PC-9 (cell line): Measurements from ENCODE around the gene TEPSIN. TPM values are rescaled to one million over a fixed set of nuclear protein-coding genes. Genes with fewer than 3 reads are reported as not detected.

Experiments
- BruUV-seq: library from RNA; stranded (reverse); fragments of 400-500 nt; replicated peaks from 2 replicates; lab custom pipeline; 2021; lab: Mats Ljungman, UMichigan
- CTCF ChIA-PET: fragments of 300-600 bp; sonication (Branson Sonifier 250); formaldehyde crosslinking; loops from one replicate; lab custom pipeline; 2022; ENCODE audit warnings: antibody characterized with exemption; lab: Charles Lee
- POLR2A ChIA-PET: fragments of 300-600 bp; sonication (Branson Sonifier 250); formaldehyde crosslinking; loops from one replicate; lab custom pipeline; 2022; ENCODE audit warnings: antibody characterized with exemption; ENCODE audit not compliant: unreplicated experiment; lab: Charles Lee
- DNase-seq, 2 experiments: peaks; one replicate each; pipeline versions ENCODE4 v3.0.0 to v3.0.0-alpha.2; 2015 to 2022; ENCODE audit warnings: mixed read lengths in 1 of 2
- H2AFZ ChIP-seq: fragments of 200-600 bp; sonication (generic); 2 replicates; pipeline ENCODE4 v1.8.1; 2017; ENCODE audit warnings: antibody characterized with exemption
- H3F3A ChIP-seq: fragments of 200-600 bp; sonication (generic); 2 replicates; pipeline ENCODE4 v1.8.1; 2017; ENCODE audit warnings: antibody characterized with exemption, mild to moderate bottlenecking, low read depth; ENCODE audit not compliant: insufficient read depth
- H3K27ac ChIP-seq: fragments of 200-600 bp; sonication (generic); 2 replicates; pipeline ENCODE4 v1.6.1; 2016; ENCODE audit warnings: mixed run types
- H3K27me3 ChIP-seq: fragments of 200-600 bp; sonication (generic); 2 replicates; pipeline ENCODE4 v1.6.1; 2016; ENCODE audit warnings: low read depth, mixed run types; ENCODE audit not compliant: insufficient read depth
- H3K36me3 ChIP-seq: fragments of 200-600 bp; sonication (generic); 2 replicates; pipeline ENCODE4 v1.6.1; 2016; ENCODE audit warnings: low read depth, mixed run types
- H3K4me1 ChIP-seq: fragments of 200-600 bp; sonication (generic); replicated peaks from 2 replicates; pipeline ENCODE4 v1.6.1; 2016; ENCODE audit warnings: mixed run types; ENCODE audit not compliant: insufficient read depth
- H3K4me2 ChIP-seq: fragments of 200-600 bp; sonication (generic); 2 replicates; pipeline ENCODE4 v1.6.1; 2017; ENCODE audit warnings: mixed run types
- H3K4me3 ChIP-seq: fragments of 200-600 bp; sonication (generic); 2 replicates; pipeline ENCODE4 v1.6.1; 2016; ENCODE audit warnings: mixed run types
- H3K79me2 ChIP-seq: fragments of 200-600 bp; sonication (generic); 2 replicates; pipeline ENCODE4 v1.6.1; 2017; ENCODE audit warnings: low read depth, mixed run types
- H3K9me2 ChIP-seq: fragments of 200-600 bp; sonication (generic); 2 replicates; pipeline ENCODE4 v1.8.1; 2017; ENCODE audit warnings: mild to moderate bottlenecking; ENCODE audit not compliant: insufficient read depth
- H3K9me3 ChIP-seq: fragments of 200-600 bp; sonication (generic); 2 replicates; pipeline ENCODE4 v1.8.1; 2016; ENCODE audit warnings: low read depth; ENCODE audit not compliant: insufficient read depth
- H4K20me1 ChIP-seq: fragments of 200-600 bp; sonication (generic); 2 replicates; pipeline ENCODE4 v1.8.1; 2017; ENCODE audit not compliant: insufficient read depth
- CTCF ChIP-seq: fragments of 200-600 bp; sonication (generic); conservative IDR thresholded peaks from 2 replicates; pipeline ENCODE4 v1.6.1; 2017; ENCODE audit warnings: mixed run types, antibody characterized with exemption, mild to moderate bottlenecking, moderate library complexity
- EZH2 ChIP-seq: fragments of 200-600 bp; sonication (generic); IDR thresholded peaks from 2 replicates; pipeline ENCODE4 v1.8.0; 2017; ENCODE audit warnings: antibody characterized with exemption, low read depth
- intact Hi-C: fragments of 100-400 bp; cut with micrococcal nuclease; formaldehyde crosslinking; loops from one replicate; pipeline ENCODE4 v1.10.0; 2022; ENCODE audit not compliant: unreplicated experiment
- total RNA-seq: library from RNA; stranded (reverse); gene quantifications from 2 replicates; pipeline ENCODE4 v1.2.3, GENCODE V29; 2021

Gene TEPSIN
- total RNA-seq, 1 experiment from 2014 or later, result 35.0 TPM

DNA sequence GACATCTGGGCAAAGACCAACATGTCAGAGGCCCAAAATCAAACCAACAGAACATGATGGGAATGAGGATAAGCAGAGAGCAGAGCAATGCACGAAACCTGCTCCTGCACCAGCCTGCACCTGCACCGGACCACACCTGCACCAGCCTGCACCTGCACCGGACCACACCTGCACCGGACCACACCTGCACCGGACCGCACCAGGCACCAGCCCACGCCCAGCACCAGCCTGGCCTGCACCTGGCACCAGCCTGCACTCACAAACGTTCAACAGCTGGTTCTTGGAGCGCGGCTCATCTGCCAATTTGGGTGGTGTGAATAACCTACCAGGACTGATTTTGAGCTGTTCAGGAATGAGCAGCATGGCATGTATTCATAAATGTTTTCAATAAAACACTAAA, 34.3 kb downstream of the TEPSIN start:
- CTCF ChIA-PET, result no interaction called here
- TF ChIP-seq CTCF, result no peak
- no peak for TF ChIP-seq EZH2
- no peak overlapping the region for H2AFZ ChIP-seq

GRCh38 chr17:81203136-81203535, 35.7 kb downstream of the TEPSIN start:
- Histone ChIP-seq H3K79me2 (no peaks in the 10 kb centered on the region), H4K20me1 (no peaks in the 10 kb centered on the region), H3K27ac (no peak overlapping the region), H3K27me3 (no peaks in the 10 kb centered on the region), H3K4me2 (no peak overlapping the region), H3K36me3 (no peaks in the 10 kb centered on the region), H3K9me2 (no peaks in the 10 kb centered on the region), H3K4me3 (no peak overlapping the region), H3K4me1 (no peaks in the 10 kb centered on the region), H2AFZ (no peak overlapping the region), H3F3A (no peaks in the 10 kb centered on the region), H3K9me3 (no peaks in the 10 kb centered on the region)
- DNase-seq, result no peak
- no TSS peak for BruUV-seq
- no peak for TF ChIP-seq CTCF
- no peak for TF ChIP-seq EZH2
- POLR2A ChIA-PET, result no interaction called here
- CTCF ChIA-PET, result no interaction called here
- intact Hi-C loops, result loop anchor here (5.0 kb wide), 1 partner anchor 61 kb away; no protein-coding TSS in a partner anchor

More for the DNA sequence above, 34.3 kb downstream of the TEPSIN start:
- intact Hi-C loops, result loop anchor here (5.0 kb wide), 1 partner anchor 62 kb away; no protein-coding TSS in a partner anchor
- Histone ChIP-seq H3K79me2 (no peaks in the 10 kb centered on the region), H3K36me3 (no peaks in the 10 kb centered on the region), H3K9me2 (no peaks in the 10 kb centered on the region), H3K4me1 (no peaks in the 10 kb centered on the region), H3K9me3 (no peaks in the 10 kb centered on the region), H3K27me3 (no peaks in the 10 kb centered on the region), H3F3A (no peaks in the 10 kb centered on the region), H3K4me2 (no peak overlapping the region), H4K20me1 (no peaks in the 10 kb centered on the region), H3K27ac (no peak overlapping the region), H3K4me3 (no peak overlapping the region)
- no peak for DNase-seq
- POLR2A ChIA-PET, result no interaction called here
- BruUV-seq, result no TSS peak

DNA sequence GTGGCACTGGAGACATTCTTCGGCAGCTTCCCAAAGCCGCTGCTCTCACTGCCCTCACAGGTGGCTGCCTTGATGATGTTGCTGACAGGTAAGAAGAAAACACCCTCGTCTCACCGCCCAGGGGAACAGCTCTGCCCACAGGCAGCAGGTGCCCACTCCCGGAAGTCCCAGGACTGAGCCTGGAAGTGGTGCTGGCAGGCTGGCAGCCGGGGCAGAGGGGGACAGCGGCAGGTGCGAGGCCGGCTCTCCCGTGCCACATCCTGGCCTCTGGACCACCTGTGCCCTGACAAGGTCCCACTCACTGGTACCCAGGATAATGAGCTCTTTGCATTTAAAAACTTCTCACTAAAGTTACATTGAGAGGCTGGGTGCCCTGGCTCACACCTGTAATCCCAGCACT, 36.5 kb downstream of the TEPSIN start:
- H3K9me2 ChIP-seq, result no peaks in the 10 kb centered on the region
- no peak overlapping the region for H3K4me2 ChIP-seq
- no peaks in the 10 kb centered on the region for H3K79me2 ChIP-seq
- H3K4me3 ChIP-seq, result no peak overlapping the region
- intact Hi-C loops, result loop anchor here (5.0 kb wide), 1 partner anchor 60 kb away; no protein-coding TSS in a partner anchor
- no TSS peak for BruUV-seq
- TF ChIP-seq CTCF (no peak), EZH2 (no peak)
- ChIA-PET POLR2A (no interaction called here), CTCF (no interaction called here)
- no peaks in the 10 kb centered on the region for H3K36me3 ChIP-seq
- DNase-seq, result no peak
- H3K9me3 ChIP-seq, result no peaks in the 10 kb centered on the region
- H2AFZ ChIP-seq, result no peak overlapping the region
- H3F3A ChIP-seq, result no peaks in the 10 kb centered on the region
- no peaks in the 10 kb centered on the region for H4K20me1 ChIP-seq
- no peaks in the 10 kb centered on the region for H3K27me3 ChIP-seq
- no peak overlapping the region for H3K27ac ChIP-seq
- H3K4me1 ChIP-seq, result no peaks in the 10 kb centered on the region
